ENCODE results near the gene ANKRD55.

DNA sequence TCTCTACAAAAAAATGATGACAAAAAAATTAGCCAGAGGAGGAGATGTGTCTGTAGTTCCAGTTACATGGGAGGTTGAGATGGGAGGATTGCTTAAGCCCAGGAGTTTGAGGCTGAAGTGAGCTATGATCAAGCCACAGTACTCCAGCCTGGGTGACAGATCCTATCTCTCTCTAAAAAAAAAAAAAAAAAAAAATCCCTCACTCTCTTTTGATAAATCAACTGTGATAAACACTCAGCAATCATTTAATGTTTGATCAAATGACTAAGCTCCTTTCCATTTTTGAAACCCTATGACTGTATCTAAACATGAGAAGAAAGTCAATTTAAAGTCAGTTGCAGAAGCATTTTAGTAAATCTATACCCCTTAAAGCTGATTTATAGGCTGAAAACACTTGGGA is 126.3 kb downstream of the ANKRD55 start:
- TF ChIP-seq, protein P1, sequence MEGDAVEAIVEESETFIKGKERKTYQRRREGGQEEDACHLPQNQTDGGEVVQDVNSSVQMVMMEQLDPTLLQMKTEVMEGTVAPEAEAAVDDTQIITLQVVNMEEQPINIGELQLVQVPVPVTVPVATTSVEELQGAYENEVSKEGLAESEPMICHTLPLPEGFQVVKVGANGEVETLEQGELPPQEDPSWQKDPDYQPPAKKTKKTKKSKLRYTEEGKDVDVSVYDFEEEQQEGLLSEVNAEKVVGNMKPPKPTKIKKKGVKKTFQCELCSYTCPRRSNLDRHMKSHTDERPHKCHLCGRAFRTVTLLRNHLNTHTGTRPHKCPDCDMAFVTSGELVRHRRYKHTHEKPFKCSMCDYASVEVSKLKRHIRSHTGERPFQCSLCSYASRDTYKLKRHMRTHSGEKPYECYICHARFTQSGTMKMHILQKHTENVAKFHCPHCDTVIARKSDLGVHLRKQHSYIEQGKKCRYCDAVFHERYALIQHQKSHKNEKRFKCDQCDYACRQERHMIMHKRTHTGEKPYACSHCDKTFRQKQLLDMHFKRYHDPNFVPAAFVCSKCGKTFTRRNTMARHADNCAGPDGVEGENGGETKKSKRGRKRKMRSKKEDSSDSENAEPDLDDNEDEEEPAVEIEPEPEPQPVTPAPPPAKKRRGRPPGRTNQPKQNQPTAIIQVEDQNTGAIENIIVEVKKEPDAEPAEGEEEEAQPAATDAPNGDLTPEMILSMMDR (IDR thresholded peaks at IDR 0.05), result no peak
- no peak for TF ChIP-seq POLR2A (IDR thresholded peaks at IDR 0.05)
- no peak for TF ChIP-seq EP300 (IDR thresholded peaks at IDR 0.05)
